ENCODE data around the gene SCEL. TPM values are rescaled to one million over a fixed set of nuclear protein-coding genes. Genes with fewer than 3 reads are reported as not detected.

SCEL gene
- total and polyA plus RNA-seq, 2 of the 8 experiments (the other 6 are each of a cell fraction or from before 2014, with no cell fraction given), result not detected

DNA sequence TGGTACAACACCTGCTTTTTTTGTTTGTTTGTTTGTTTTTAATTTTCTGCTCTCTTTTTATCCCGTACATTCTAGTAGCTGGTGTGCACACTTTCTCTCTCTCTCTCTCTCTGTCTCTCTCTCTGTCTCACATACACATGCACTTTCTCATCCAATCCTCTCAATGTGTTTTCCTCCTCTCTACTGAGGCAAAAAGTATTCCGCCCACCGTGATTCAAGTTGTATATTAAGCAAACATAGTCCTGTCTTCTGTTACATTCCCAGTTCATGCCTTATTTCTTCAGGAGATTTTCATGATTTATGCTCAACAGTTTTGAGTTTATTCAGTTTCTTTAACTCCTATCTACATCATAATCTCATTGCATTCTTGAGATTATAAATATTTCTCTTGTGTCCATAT, 38.2 kb upstream of the SCEL start:
- no peak overlapping the region for H2BK20ac ChIP-seq (ENCODE audit: low read length)
- no peak overlapping the region for H3K18ac ChIP-seq (ENCODE audit: extremely low read depth, low read length)
- ChIA-PET CTCF (ENCODE audit: partially characterized antibody) (interaction anchor here (0.8 to 1.5 kb wide), 4 partner anchors 10 to 257 kb away, joined by 3 to 4 read pairs (median 4); no protein-coding TSS in a partner anchor), POLR2A (ENCODE audit: partially characterized antibody) (no interaction called here)
- no peaks in the 10 kb centered on the region for H3K9me3 ChIP-seq (ENCODE audit: insufficient read depth in 2 of 2, low read depth in 1 of 2, low read length in 1 of 2)
- no peak overlapping the region for H3K27ac ChIP-seq (ENCODE audit: low read depth, low read length)
- H2BK5ac ChIP-seq (ENCODE audit: low read depth, low read length), result no peak overlapping the region
- H3K4me2 ChIP-seq (ENCODE audit: insufficient read depth in 1 of 2, low read depth in 2 of 2, low read length in 2 of 2), result no peak overlapping the region
- no peaks in the 10 kb centered on the region; the same call in 1 of the 2 replicates for H3K23me2 ChIP-seq (ENCODE audit: low read depth, low read length)
- no peak overlapping the region for H3K14ac ChIP-seq (ENCODE audit: insufficient read length)
- H4K91ac ChIP-seq (replicated peaks; ENCODE audit: insufficient read length, low read length), result no peak overlapping the region
- H4K20me1 ChIP-seq (replicated peaks in 1 of 2; ENCODE audit: control insufficient read depth in 1 of 2, insufficient read depth in 2 of 2, low read length in 2 of 2), result no peaks in the 10 kb centered on the region
- no peak overlapping the region for H3K9ac ChIP-seq (replicated peaks in 1 of 4; ENCODE audit: extremely low read depth in 1 of 4, low read depth in 3 of 4, low read length in 3 of 4)
- H2AFZ ChIP-seq (ENCODE audit: low read length), result no peak overlapping the region
- H3K79me1 ChIP-seq (ENCODE audit: low read depth, low read length), result no peaks in the 10 kb centered on the region
- H2AK5ac ChIP-seq (ENCODE audit: low read depth, low read length), result no peak overlapping the region
- H3K23ac ChIP-seq (ENCODE audit: insufficient read length), result no peak overlapping the region
- H3K56ac ChIP-seq (replicated peaks; ENCODE audit: insufficient read length, low read depth, low read length), result no peak overlapping the region
- DNase-seq (ENCODE audit: low read depth in 1 of 2, low spot score in 2 of 2) (no peak), FAIRE-seq (no peak)
- H2BK15ac ChIP-seq (ENCODE audit: low read length), result no peak overlapping the region
- H4K5ac ChIP-seq (ENCODE audit: insufficient read length, low read depth, low read length), result no peak overlapping the region
- no peak overlapping the region for H3K4me3 ChIP-seq (ENCODE audit: extremely low read depth in 1 of 4, insufficient read depth in 2 of 4, low read depth in 3 of 4, low read length in 4 of 4)
- no peak overlapping the region for H2BK120ac ChIP-seq (replicated peaks; ENCODE audit: low read depth, low read length)
- H4K8ac ChIP-seq (ENCODE audit: extremely low read depth, insufficient read depth, low read length), result no peak overlapping the region
- TF ChIP-seq CHD2 (IDR thresholded peaks at IDR 0.05; ENCODE audit: low read length), result no peak
- no peak for TF ChIP-seq SAP30 (IDR thresholded peaks at IDR 0.05; ENCODE audit: insufficient read depth, insufficient replicate concordance, low read length)
- TF ChIP-seq MAFK (IDR thresholded peaks at IDR 0.05; ENCODE audit: low read depth, low read length), result no peak
- no peak for TF ChIP-seq POU5F1 (IDR thresholded peaks at IDR 0.05; ENCODE audit: low read depth, low read length)
- TF ChIP-seq, protein P1, sequence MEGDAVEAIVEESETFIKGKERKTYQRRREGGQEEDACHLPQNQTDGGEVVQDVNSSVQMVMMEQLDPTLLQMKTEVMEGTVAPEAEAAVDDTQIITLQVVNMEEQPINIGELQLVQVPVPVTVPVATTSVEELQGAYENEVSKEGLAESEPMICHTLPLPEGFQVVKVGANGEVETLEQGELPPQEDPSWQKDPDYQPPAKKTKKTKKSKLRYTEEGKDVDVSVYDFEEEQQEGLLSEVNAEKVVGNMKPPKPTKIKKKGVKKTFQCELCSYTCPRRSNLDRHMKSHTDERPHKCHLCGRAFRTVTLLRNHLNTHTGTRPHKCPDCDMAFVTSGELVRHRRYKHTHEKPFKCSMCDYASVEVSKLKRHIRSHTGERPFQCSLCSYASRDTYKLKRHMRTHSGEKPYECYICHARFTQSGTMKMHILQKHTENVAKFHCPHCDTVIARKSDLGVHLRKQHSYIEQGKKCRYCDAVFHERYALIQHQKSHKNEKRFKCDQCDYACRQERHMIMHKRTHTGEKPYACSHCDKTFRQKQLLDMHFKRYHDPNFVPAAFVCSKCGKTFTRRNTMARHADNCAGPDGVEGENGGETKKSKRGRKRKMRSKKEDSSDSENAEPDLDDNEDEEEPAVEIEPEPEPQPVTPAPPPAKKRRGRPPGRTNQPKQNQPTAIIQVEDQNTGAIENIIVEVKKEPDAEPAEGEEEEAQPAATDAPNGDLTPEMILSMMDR (IDR thresholded peaks at IDR 0.05; ENCODE audit: control extremely low read depth in 1 of 3, insufficient read depth in 1 of 3, low read depth in 1 of 3, low read length in 3 of 3), result no peak
- no peak for TF ChIP-seq ATF3 (IDR thresholded peaks at IDR 0.05; ENCODE audit: insufficient read depth, low read depth, low read length)
- TF ChIP-seq TBP (IDR thresholded peaks at IDR 0.05; ENCODE audit: low read depth, low read length), result no peak
- no peak for TF ChIP-seq SUZ12 (IDR thresholded peaks at IDR 0.05; ENCODE audit: low read length)
- TF ChIP-seq POLR2AphosphoS5 (IDR thresholded peaks at IDR 0.05; ENCODE audit: low read depth, low read length), result no peak
- no peak for TF ChIP-seq GABPA (IDR thresholded peaks at IDR 0.05; ENCODE audit: borderline replicate concordance, insufficient read depth, low read length)
- no peak for TF ChIP-seq SP1 (IDR thresholded peaks at IDR 0.05; ENCODE audit: low read depth, low read length)
- H3K36me3 ChIP-seq (ENCODE audit: control insufficient read depth in 2 of 4, insufficient read depth in 4 of 4, low read length in 3 of 4), result no peaks in the 10 kb centered on the region
- WGBS, 2 experiments (ENCODE audit: extremely low coverage in 1 of 2, insufficient coverage in 1 of 2, insufficient read length in 1 of 2, insufficient replicate concordance in 2 of 2, low coverage in 1 of 2, low lambda C conversion rate in 2 of 2, missing lambda C conversion rate in 1 of 2), result 93% methylated on average over 3 of the region's 3 CpGs; no CpG with 5 or more reads in 1 of the 2 experiments
- H3K4me1 ChIP-seq (replicated peaks in 1 of 4; ENCODE audit: control insufficient read depth in 3 of 4, insufficient read depth in 4 of 4, low read length in 3 of 4), result no peaks in the 10 kb centered on the region
- no peaks in the 10 kb centered on the region for H3K27me3 ChIP-seq (replicated peaks in 1 of 4; ENCODE audit: control insufficient read depth in 3 of 4, extremely low read depth in 1 of 4, insufficient read depth in 3 of 4, low read length in 3 of 4)
- no peaks in the 10 kb centered on the region for H3K79me2 ChIP-seq (ENCODE audit: control insufficient read depth in 1 of 2, insufficient read depth in 2 of 2, low read length in 2 of 2)
- H2BK12ac ChIP-seq (ENCODE audit: low read depth, low read length), result no peak overlapping the region
- H3K4ac ChIP-seq (replicated peaks; ENCODE audit: insufficient read length, low read depth, low read length), result no peak overlapping the region
